ENCODE measurements around the gene NDST1. TPM values are rescaled to one million over a fixed set of nuclear protein-coding genes. Genes with fewer than 3 reads are reported as not detected.

NDST1 gene
- total RNA-seq, 4 donors from 2014 or later: 94.6 to 157 (median 134) TPM

DNA sequence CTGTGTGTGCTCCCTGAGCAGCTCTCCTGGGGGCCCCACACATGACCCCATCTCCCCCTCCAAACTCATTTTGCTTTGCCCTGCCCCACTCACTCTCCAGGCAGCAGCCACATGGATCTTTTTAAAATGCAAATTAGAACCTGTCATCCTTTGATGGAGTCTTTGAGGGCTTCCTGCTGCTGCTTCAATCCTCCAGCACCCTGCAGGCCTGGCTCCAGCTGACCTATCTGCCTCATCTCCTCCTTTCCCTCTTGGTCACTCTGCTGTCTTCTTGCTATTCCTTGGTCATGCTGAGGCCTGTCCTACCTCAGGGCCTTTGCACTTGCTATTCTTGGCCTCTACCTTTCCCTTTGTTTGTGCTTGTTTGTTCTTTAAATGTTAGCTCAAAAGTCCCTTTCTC lies 17.9 kb downstream of the NDST1 start:
- Histone ChIP-seq H3K4me1 (peaks cover 24% of the 10 kb centered on the region), H3K36me3 (peaks cover 26% of the 10 kb centered on the region), H3K27ac (no peak overlapping the region)

DNA sequence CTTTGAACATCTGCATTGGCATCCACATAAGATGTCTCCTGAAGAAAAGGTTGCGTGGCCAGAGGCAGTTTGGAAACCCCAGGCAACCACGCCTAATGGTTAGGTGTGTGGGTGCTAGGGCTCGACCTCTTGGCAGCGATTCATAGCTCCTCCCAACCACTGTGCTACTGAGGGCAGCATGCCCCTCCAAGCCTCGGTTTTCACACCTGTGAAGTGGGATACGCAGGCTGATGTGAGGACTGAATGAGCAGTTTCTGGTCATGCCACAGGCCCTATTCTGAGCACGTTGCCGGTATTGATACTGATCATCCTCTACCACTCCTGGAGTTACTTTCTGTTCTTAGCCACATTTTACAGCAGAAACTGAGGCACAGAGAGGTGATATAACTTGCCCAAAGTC lies 19.1 kb downstream of the NDST1 start:
- Histone ChIP-seq H3K36me3 (peaks cover 20% of the 10 kb centered on the region), H3K4me1 (peaks cover 24% of the 10 kb centered on the region), H3K27me3 (no peaks in the 10 kb centered on the region), H3K9me3 (no peaks in the 10 kb centered on the region), H3K27ac (no peak overlapping the region), H3K4me3 (no peak overlapping the region)
- no peak for DNase-seq (ENCODE audit: low spot score in 2 of 2)
- no peak for TF ChIP-seq EP300 (IDR thresholded peaks at IDR 0.05)
- no peak for TF ChIP-seq POLR2A (IDR thresholded peaks at IDR 0.05)
- TF ChIP-seq POLR2AphosphoS5 (IDR thresholded peaks at IDR 0.05): no peak
- TF ChIP-seq, protein P1, sequence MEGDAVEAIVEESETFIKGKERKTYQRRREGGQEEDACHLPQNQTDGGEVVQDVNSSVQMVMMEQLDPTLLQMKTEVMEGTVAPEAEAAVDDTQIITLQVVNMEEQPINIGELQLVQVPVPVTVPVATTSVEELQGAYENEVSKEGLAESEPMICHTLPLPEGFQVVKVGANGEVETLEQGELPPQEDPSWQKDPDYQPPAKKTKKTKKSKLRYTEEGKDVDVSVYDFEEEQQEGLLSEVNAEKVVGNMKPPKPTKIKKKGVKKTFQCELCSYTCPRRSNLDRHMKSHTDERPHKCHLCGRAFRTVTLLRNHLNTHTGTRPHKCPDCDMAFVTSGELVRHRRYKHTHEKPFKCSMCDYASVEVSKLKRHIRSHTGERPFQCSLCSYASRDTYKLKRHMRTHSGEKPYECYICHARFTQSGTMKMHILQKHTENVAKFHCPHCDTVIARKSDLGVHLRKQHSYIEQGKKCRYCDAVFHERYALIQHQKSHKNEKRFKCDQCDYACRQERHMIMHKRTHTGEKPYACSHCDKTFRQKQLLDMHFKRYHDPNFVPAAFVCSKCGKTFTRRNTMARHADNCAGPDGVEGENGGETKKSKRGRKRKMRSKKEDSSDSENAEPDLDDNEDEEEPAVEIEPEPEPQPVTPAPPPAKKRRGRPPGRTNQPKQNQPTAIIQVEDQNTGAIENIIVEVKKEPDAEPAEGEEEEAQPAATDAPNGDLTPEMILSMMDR (IDR thresholded peaks at IDR 0.05): no peak
- 71% methylated on average over 8 of the region's 8 CpGs for WGBS

More for the DNA sequence above, 17.9 kb downstream of the NDST1 start:
- DNase-seq (ENCODE audit: low spot score in 2 of 2): no peak
- Histone ChIP-seq H3K9me3 (no peaks in the 10 kb centered on the region), H3K4me3 (no peak overlapping the region), H3K27me3 (no peaks in the 10 kb centered on the region)
- TF ChIP-seq POLR2AphosphoS5 (IDR thresholded peaks at IDR 0.05) (no peak), EP300 (IDR thresholded peaks at IDR 0.05) (no peak), POLR2A (IDR thresholded peaks at IDR 0.05) (no peak)
- TF ChIP-seq, protein P1 (IDR thresholded peaks at IDR 0.05): no peak

DNA sequence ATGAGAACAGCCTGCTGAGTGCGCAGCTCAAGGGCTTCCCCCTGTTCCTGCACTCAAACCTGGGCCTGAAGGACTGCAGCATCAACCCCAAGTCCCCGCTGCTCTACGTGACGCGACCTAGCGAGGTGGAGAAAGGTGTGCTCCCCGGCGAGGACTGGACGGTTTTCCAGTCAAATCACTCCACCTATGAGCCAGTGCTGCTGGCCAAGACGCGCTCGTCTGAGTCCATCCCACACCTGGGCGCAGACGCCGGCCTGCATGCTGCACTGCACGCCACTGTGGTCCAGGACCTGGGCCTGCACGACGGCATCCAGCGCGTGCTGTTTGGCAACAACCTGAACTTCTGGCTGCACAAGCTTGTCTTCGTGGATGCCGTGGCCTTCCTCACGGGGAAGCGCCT lies 19.9 kb downstream of the NDST1 start:
- H3K4me1 ChIP-seq: peaks cover 20% of the 10 kb centered on the region
- WGBS: 92% methylated on average over 10 of the region's 24 CpGs
- no peak overlapping the region for H3K27ac ChIP-seq
- no peaks in the 10 kb centered on the region for H3K27me3 ChIP-seq
- no peak for DNase-seq (ENCODE audit: low spot score in 2 of 2)
- H3K9me3 ChIP-seq: no peaks in the 10 kb centered on the region
- peaks cover 27% of the 10 kb centered on the region for H3K36me3 ChIP-seq
- no peak overlapping the region for H3K4me3 ChIP-seq
- no peak for TF ChIP-seq EP300 (IDR thresholded peaks at IDR 0.05)

DNA sequence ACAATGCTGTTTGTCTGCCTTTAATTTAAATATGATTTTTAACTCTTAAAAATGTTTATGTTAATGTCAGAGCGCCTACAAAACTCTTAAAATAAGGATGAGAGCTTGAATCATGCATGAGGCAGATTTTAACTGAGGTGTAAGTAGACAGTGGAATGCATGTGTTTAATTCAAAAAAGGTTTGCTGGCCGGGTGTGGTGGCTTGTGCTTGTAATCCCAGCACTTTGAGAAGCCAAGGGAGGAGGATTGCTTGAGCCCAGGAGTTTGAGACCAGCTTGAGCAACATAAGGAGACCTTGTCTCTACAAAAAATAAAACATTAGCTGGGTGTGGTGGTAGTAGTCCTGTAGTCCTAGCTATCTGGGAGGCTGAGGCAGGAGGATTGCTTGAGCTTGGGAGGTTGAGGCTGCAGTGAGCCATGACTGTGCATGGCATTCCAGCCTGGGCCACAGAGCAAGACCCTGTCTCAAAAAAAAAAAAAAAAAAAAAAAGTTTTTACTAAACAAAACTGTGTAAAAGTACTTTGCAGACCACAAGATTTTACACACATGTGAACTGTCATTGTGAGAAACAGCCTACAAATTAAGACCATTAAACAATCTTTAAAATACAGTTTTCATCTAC lies 21.1 kb downstream of the NDST1 start:
- WGBS: 63% methylated on average over 2 of the region's 2 CpGs
- H3K27ac ChIP-seq: no peak overlapping the region
- H3K9me3 ChIP-seq: no peaks in the 10 kb centered on the region
- H3K27me3 ChIP-seq: no peaks in the 10 kb centered on the region
- H3K36me3 ChIP-seq: peaks cover 40% of the 10 kb centered on the region
- no peak overlapping the region for H3K4me3 ChIP-seq
- peaks cover 14% of the 10 kb centered on the region for H3K4me1 ChIP-seq
- TF ChIP-seq POLR2A (IDR thresholded peaks at IDR 0.05): no peak
- TF ChIP-seq EP300 (IDR thresholded peaks at IDR 0.05): no peak
- TF ChIP-seq, protein P1 (IDR thresholded peaks at IDR 0.05): no peak
- TF ChIP-seq POLR2AphosphoS5 (IDR thresholded peaks at IDR 0.05): no peak
- DNase-seq (ENCODE audit: low spot score in 2 of 2): no peak

DNA sequence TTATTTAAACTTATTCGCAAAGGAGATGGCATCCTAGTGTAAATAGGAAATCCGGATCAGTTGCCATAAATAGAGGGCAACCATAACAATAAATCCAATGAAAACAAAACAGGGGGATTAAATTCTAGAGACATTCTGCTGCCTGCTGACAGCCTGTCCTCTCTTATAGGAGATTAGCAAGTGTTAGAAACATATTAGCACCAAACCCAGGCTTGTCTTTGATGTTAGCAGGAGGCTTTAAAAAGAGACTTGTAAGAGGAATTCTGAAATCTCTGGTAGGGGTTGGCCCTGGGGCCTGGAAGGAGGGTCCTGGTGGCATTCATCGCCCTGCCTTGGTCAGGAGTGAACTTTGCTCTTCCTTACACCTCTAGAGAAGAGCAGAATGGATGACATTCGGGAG lies 21.6 kb downstream of the NDST1 start:
- Histone ChIP-seq H3K27ac (no peak overlapping the region), H3K36me3 (peaks cover 45% of the 10 kb centered on the region), H3K4me3 (no peak overlapping the region), H3K27me3 (no peaks in the 10 kb centered on the region), H3K9me3 (no peaks in the 10 kb centered on the region), H3K4me1 (peaks cover 13% of the 10 kb centered on the region)
- WGBS: 68% methylated on average over 4 of the region's 4 CpGs
- no peak for DNase-seq (ENCODE audit: low spot score in 2 of 2)
- TF ChIP-seq POLR2AphosphoS5 (IDR thresholded peaks at IDR 0.05) (no peak), EP300 (IDR thresholded peaks at IDR 0.05) (no peak), POLR2A (IDR thresholded peaks at IDR 0.05) (no peak)
- TF ChIP-seq, protein P1 (IDR thresholded peaks at IDR 0.05): no peak

DNA sequence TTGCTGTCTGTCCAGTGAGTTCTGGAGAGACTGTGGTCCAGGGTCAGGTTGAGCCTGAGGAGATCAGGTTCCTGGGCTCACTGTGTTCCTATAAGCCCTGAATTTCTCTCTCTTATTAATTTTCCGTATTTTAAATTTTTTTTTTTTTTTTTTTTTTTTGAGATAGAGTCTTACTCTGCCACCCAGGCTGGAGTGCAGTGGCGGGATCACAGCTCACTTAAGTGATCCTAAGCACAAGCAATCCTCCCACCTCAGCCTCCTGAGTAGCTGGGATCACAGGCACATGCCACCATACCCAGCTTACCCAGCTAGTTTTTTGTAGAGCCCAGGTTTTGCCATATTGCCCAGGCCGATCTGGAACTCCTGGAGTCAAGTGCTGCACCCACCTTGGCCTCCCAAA lies 22.5 kb downstream of the NDST1 start:
- Histone ChIP-seq H3K27me3 (no peaks in the 10 kb centered on the region), H3K4me1 (peaks cover 13% of the 10 kb centered on the region), H3K36me3 (peaks cover 53% of the 10 kb centered on the region), H3K27ac (no peak overlapping the region), H3K4me3 (no peak overlapping the region), H3K9me3 (no peaks in the 10 kb centered on the region)
- no peak for DNase-seq (ENCODE audit: low spot score in 2 of 2)
- TF ChIP-seq EP300 (IDR thresholded peaks at IDR 0.05): no peak
- TF ChIP-seq POLR2AphosphoS5 (IDR thresholded peaks at IDR 0.05): no peak
- TF ChIP-seq, protein P1 (IDR thresholded peaks at IDR 0.05): no peak
- no peak for TF ChIP-seq POLR2A (IDR thresholded peaks at IDR 0.05)
- WGBS: 68% methylated on average over 3 of the region's 3 CpGs
